IPS-15b (cell line): ENCODE data around the gene RGSL1.
"Not testable (repeated sequence)": the region's sequence is repeated elsewhere in the genome, so short reads cannot be mapped to it uniquely, and the experiment has no call there.

Experiments
- H3K27me3 ChIP-seq: one replicate; pipeline ENCODE4 v1.6.1; 2013; ENCODE audit warnings: low read length; ENCODE audit not compliant: control insufficient read depth, insufficient read depth
- H3K36me3 ChIP-seq: one replicate; pipeline ENCODE4 v1.6.1; 2013; ENCODE audit warnings: low read length; ENCODE audit not compliant: control insufficient read depth, insufficient read depth
- H3K4me1 ChIP-seq: one replicate; pipeline ENCODE4 v1.6.1; 2013; ENCODE audit warnings: mild to moderate bottlenecking, low read length; ENCODE audit not compliant: control insufficient read depth, insufficient read depth
- H3K4me3 ChIP-seq: one replicate; pipeline ENCODE4 v1.5.1; 2013; ENCODE audit warnings: low read depth, low read length
- H3K9ac ChIP-seq: one replicate; pipeline ENCODE4 v1.6.1; 2013; ENCODE audit warnings: low read depth, mild to moderate bottlenecking, low read length
- H3K9me3 ChIP-seq: one replicate; pipeline ENCODE4 v1.6.1; 2013; ENCODE audit warnings: mild to moderate bottlenecking, low read length; ENCODE audit not compliant: control insufficient read depth, insufficient read depth

RGSL1 gene

GRCh38 chr1:182426442-182427430 lies 23.2 kb upstream of the RGSL1 start:
- Histone ChIP-seq H3K4me1 (no peaks in the 10 kb centered on the region), H3K36me3 (no peaks in the 10 kb centered on the region), H3K9ac (no peak overlapping the region), H3K9me3 (no peaks in the 10 kb centered on the region), H3K4me3 (no peak overlapping the region), H3K27me3 (no peaks in the 10 kb centered on the region)

GRCh38 chr1:182428043-182428442 lies 21.9 kb upstream of the RGSL1 start:
- H3K36me3 ChIP-seq, result no peaks in the 10 kb centered on the region
- H3K9me3 ChIP-seq, result no peaks in the 10 kb centered on the region
- H3K27me3 ChIP-seq, result no peaks in the 10 kb centered on the region
- no peaks in the 10 kb centered on the region for H3K4me1 ChIP-seq
- no peak overlapping the region for H3K4me3 ChIP-seq
- no peak overlapping the region for H3K9ac ChIP-seq

GRCh38 chr1:182430263-182431068 lies 19.5 kb upstream of the RGSL1 start:
- Histone ChIP-seq H3K4me1 (no peaks in the 10 kb centered on the region), H3K27me3 (no peaks in the 10 kb centered on the region), H3K4me3 (no peak overlapping the region), H3K9me3 (no peaks in the 10 kb centered on the region), H3K36me3 (no peaks in the 10 kb centered on the region), H3K9ac (no peak overlapping the region)

GRCh38 chr1:182431278-182431677 lies 18.7 kb upstream of the RGSL1 start:
- Histone ChIP-seq H3K9ac (no peak overlapping the region), H3K36me3 (no peaks in the 10 kb centered on the region), H3K4me3 (no peak overlapping the region), H3K27me3 (no peaks in the 10 kb centered on the region), H3K4me1 (no peaks in the 10 kb centered on the region), H3K9me3 (no peaks in the 10 kb centered on the region)

GRCh38 chr1:182433580-182433979 lies 16.4 kb upstream of the RGSL1 start:
- Histone ChIP-seq H3K4me3 (no peak overlapping the region), H3K36me3 (no peaks in the 10 kb centered on the region), H3K9ac (no peak overlapping the region), H3K9me3 (no peaks in the 10 kb centered on the region), H3K27me3 (no peaks in the 10 kb centered on the region), H3K4me1 (no peaks in the 10 kb centered on the region)

- Histone ChIP-seq H3K9me3 (no peaks in the 10 kb centered on the region), H3K4me1 (no peaks in the 10 kb centered on the region), H3K27me3 (no peaks in the 10 kb centered on the region), H3K4me3 (no peak overlapping the region), H3K9ac (no peak overlapping the region), H3K36me3 (no peaks in the 10 kb centered on the region)
Measured at GRCh38 chr1:182438326-182438725, 11.6 kb upstream of the RGSL1 start.

- Histone ChIP-seq H3K4me1 (no peaks in the 10 kb centered on the region), H3K9me3 (no peaks in the 10 kb centered on the region), H3K27me3 (no peaks in the 10 kb centered on the region), H3K9ac (no peak overlapping the region), H3K4me3 (no peak overlapping the region), H3K36me3 (no peaks in the 10 kb centered on the region)
Measured at GRCh38 chr1:182441719-182442118, 8.2 kb upstream of the RGSL1 start.

- Histone ChIP-seq H3K9ac (no peak overlapping the region), H3K4me3 (no peak overlapping the region), H3K9me3 (no peaks in the 10 kb centered on the region), H3K27me3 (no peaks in the 10 kb centered on the region), H3K36me3 (no peaks in the 10 kb centered on the region), H3K4me1 (no peaks in the 10 kb centered on the region)
Measured at GRCh38 chr1:182442333-182442732, 7.6 kb upstream of the RGSL1 start.

- Histone ChIP-seq H3K27me3 (peaks cover 7% of the 10 kb centered on the region), H3K9me3 (no peaks in the 10 kb centered on the region), H3K4me3 (no peak overlapping the region), H3K36me3 (no peaks in the 10 kb centered on the region), H3K4me1 (no peaks in the 10 kb centered on the region), H3K9ac (no peak overlapping the region)
Measured at GRCh38 chr1:182444497-182444896, 5.4 kb upstream of the RGSL1 start.

- H3K9ac ChIP-seq, result no peak overlapping the region
Measured at GRCh38 chr1:182446033-182446669, 3.8 kb upstream of the RGSL1 start.

GRCh38 chr1:182447124-182447523 lies 2.8 kb upstream of the RGSL1 start:
- not testable (repeated sequence) for H3K36me3 ChIP-seq, H3K4me1 ChIP-seq, H3K9me3 ChIP-seq, H3K9ac ChIP-seq, H3K4me3 ChIP-seq
- H3K27me3 ChIP-seq, result peaks cover 15% of the 10 kb centered on the region

More at GRCh38 chr1:182446033-182446669, 3.8 kb upstream of the RGSL1 start:
- H3K4me1 ChIP-seq, result peaks cover 6% of the 10 kb centered on the region
- no peaks in the 10 kb centered on the region for H3K36me3 ChIP-seq
- no peaks in the 10 kb centered on the region for H3K9me3 ChIP-seq
- H3K4me3 ChIP-seq, result no peak overlapping the region
- H3K27me3 ChIP-seq, result peaks cover 11% of the 10 kb centered on the region
